HG03066 (cell line): ENCODE data around the gene LEKR1.
"Not testable (repeated sequence)": the region's sequence is repeated elsewhere in the genome, so short reads cannot be mapped to it uniquely, and the experiment has no call there.

Experiments
- ATAC-seq: cut with Tn5 transposase; IDR thresholded peaks from one replicate; pipeline ENCODE4 v1.9.1; 2021; ENCODE audit warnings: low read depth; ENCODE audit not compliant: unreplicated experiment

The LEKR1 gene

DNA sequence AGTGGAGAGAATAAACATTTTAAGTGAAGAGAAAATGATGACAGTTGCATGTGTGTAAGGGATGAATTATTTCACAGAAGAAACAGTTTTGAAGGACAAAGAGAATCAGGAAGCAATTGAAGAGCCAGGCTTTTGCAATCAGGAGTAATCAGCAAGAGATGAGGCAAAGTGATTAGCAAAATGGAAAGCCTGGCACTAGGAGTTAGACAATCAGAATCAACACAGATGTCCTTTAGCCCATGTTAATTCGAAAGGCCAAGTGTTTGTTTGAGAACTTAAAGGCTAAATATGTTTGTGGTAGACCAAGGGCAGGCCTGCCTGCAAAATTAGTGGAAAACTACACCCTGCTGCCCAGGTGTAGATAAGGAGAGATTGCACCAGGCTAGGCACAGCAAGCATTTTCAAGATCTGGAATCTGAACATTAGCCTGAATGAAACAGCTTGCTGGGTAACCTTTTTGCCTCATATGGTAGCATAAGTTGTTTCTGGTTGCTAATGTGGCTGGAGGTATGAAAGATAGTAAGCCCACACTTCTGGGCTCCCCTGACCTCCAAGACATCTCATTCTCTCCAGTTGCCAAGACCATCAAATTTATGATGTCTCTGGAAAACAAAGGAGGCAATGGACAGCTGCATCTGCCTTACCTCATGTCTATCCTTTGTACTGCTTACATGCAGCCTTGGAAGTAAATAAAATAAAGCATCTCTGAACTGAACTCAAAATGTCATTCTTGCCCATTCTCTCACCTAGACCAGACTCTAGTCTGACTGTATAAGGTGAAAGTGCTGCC lies 22.0 kb upstream of the LEKR1 start:
- ATAC-seq, result no peak

DNA sequence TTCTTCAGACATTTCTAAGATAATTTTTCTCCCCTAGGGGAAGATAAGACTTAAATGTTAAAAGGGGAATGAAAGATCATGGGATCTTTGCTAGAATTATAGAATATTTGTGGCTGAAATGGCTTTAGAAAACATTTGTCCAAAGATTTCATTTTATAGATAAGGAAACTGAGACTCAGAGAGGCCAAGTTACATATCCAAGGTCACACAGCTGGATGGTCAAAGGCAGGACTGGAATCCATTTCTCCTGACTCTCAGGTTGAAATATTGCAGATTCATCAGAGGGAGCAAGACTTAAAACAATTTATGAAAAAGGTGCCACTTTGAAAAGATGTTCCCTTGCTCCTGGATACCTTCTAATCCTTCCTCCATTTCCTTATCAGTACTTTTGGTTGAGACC lies 19.5 kb upstream of the LEKR1 start:
- ATAC-seq, result no peak

DNA sequence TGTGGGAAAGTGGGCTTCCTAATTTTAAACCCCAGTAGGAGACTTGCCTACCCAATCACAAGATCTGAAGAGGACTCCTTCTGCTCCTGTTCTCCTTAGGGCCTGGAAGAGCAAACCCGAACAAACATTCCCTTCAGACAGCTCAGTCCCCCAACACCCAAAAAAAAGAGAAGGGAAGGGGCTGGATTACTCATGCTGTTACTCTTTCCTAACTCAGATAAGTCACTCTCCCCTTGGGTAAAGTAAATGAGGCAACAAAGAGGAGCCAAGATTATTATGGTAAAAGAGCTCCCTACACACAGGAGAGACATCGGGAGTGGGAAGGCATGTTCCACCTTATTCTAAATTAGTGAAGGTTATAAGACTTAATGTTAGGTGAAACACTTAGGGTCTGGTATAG lies 18.1 kb upstream of the LEKR1 start:
- no peak for ATAC-seq

DNA sequence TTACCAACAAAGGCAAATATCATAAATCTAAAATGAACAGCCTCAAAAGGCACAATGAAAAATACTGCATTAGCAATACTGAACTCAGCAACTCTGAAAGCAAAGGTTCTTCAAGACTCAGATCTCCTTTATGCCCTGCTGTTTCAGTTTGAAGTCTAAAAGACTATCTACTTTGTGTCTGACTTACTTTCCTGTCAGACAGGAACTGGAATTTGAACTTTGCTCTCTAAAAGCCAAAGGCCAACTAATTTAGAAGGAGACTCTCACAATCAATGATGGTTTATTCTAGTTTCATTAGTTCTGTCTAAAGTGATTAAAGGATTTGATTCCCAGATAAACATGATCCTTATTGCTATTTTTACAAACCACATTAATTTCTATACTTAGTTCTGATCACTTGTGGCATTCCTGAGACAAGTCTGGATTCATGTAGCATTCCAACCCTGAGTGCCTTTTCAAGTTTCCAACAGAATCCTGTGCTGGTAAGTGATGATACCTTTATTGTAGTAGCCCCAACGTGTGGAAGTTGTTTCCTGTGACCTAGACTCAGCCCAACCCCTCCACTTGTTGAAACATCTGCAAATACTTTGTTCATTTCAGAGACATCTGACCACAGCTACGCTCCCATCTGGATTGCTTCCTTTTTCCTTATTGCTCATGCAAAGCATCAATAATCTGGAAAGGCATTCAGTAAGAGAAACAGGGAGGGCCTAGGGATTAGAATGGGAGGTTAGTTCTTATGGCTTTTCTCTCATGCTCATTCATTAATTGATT lies 14.9 kb upstream of the LEKR1 start:
- ATAC-seq, result no peak

- no peak for ATAC-seq
Observed at GRCh38 chr3:156812521-156813335, 13.4 kb upstream of the LEKR1 start.

DNA sequence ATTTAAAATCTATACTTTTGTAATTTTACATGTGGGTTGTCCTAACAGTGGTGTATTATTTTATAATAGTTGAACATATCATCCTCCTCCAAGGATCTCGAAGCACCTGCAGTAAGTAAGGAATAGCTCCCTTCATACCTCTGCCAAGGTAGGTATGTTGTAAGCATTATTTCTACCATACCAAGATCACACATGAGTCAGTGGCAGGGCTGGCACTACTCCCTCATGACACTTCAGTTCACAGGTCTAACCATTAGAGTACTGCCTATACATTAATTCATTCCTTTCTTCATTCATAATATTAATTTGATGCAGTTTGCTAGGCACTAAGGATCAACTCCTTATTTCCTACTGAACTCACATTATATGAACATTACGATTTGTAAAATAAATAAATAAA lies 11.9 kb upstream of the LEKR1 start:
- no peak for ATAC-seq

- ATAC-seq, result peak; percentile 21
Observed at GRCh38 chr3:156816091-156816793, 9.9 kb upstream of the LEKR1 start.

GRCh38 chr3:156816794-156817645 lies 9.1 kb upstream of the LEKR1 start:
- ATAC-seq, result peak; percentile 64

- ATAC-seq, result no peak
Observed at GRCh38 chr3:156817646-156818272, 8.4 kb upstream of the LEKR1 start.

GRCh38 chr3:156818273-156818651 lies 7.9 kb upstream of the LEKR1 start:
- ATAC-seq, result no peak

- no peak for ATAC-seq
Observed at GRCh38 chr3:156818890-156819289, 7.3 kb upstream of the LEKR1 start.

DNA sequence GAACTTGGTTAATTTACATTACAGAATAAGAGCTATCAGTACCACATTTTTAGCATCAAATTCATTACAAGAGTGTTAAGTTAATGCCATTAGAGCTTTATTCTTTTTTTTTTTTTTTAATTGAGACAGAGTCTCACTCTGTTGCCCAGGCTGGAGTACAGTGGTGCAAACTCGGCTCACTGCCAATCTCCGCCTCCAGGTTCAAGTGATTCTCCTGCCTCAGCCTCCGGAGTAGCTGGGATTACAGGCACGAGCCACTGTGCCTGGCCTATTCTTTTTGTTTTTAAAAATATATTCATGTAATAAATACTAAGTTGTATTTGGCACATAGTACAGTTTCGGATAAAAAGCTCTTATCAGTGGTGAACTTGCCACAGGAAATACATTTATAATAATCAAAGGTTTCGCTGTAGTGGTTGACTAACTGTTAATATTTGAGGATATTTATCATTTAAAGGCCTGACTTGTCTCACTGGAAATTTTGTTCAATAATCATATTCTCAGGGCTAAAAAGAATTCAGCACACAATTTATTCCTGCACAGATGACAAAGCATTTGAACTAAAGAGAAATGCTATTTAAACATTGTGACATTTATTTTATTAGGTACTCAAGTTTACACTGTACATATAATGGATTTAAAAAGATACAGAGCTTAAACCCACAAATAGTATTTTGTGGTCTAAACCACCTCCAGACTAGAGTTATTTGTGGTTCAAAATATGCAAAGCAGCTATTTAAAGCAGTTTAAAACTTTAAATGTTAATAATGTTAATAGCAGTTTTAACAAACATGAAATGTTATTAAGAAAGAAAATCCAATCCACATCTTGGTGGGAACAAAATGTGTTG lies 6.1 kb upstream of the LEKR1 start:
- no peak for ATAC-seq

DNA sequence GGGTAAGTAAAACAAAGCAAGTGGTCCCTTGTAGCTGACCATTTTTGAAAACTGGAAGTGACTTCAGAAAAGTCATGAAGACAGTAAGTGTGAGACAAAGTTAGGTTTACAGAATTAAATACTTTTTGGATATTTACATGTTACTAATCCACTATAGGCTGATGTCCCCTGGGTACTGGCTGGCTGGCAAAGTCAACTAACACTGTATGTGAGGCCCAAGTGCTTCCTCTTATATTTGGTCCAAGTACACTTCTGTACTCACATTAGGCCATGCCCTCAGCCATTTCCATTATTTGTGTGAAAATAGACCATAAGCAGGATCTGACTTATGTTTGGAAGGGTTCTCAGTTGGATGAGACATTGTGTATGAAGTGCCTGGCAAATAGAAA lies 5.5 kb upstream of the LEKR1 start:
- no peak for ATAC-seq

- ATAC-seq, result not testable (repeated sequence)
Observed at GRCh38 chr3:156822626-156823260, 3.4 kb upstream of the LEKR1 start.

- ATAC-seq, result peak; percentile 52
Observed at GRCh38 chr3:156825795-156826143, 384 bp upstream of the LEKR1 start.

GRCh38 chr3:156826896-156827882 lies 1.0 kb downstream of the LEKR1 start:
- ATAC-seq, result no peak

DNA sequence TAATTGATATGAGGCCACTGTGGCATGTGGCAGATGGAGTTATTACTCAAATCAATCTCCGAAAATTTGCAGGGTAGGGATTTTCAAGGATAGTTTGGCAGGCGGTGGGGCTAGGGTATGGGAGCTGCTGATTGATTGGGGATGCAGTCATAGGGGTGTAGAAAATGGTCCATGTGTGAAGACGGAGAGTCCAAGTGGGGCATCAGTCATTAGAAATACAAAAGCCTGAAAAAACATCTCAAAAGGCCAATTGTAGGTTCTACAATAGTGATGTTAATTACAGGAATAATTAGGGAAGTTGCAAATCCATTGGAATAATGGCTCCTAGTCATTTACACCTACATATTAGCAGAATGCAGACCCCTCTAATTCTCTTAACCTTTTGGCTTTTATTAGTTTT lies 4.9 kb downstream of the LEKR1 start:
- ATAC-seq, result no peak
